ENCODE results near the gene IRF1.

DNA sequence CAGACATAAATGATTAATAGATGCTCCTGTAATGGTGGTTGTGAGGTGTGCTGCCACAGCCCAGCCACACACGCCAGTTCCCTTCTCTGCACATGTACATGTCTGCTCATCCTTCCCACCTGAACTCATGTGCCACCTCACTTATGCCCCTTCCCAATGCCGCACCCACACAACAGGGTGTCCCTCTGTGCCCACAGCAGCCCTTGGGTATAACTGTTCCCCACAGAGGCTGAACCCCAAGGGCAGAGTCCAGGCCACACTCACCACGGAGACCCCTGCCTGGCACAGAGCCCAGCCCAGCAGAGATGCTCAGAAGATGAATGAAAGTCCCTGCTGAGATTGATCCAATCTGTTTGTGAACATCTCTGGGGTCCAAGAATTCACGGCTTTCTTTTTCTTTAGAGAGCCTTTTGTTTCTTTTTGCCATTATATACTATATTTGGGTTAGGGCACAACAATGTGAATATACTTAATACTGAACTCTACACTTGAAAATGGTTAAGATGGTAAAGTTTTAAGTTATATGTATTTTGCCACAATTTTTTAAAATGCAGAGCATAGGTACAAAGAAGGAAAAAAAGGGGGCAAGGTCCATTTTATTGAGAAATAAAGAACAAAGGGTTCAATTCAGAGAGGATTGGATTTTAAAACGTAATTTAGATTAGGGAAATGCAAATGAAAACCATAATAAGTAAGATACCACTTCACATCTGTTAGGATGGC is 29.6 kb downstream of the IRF1 start:
- TF ChIP-seq, protein P1, sequence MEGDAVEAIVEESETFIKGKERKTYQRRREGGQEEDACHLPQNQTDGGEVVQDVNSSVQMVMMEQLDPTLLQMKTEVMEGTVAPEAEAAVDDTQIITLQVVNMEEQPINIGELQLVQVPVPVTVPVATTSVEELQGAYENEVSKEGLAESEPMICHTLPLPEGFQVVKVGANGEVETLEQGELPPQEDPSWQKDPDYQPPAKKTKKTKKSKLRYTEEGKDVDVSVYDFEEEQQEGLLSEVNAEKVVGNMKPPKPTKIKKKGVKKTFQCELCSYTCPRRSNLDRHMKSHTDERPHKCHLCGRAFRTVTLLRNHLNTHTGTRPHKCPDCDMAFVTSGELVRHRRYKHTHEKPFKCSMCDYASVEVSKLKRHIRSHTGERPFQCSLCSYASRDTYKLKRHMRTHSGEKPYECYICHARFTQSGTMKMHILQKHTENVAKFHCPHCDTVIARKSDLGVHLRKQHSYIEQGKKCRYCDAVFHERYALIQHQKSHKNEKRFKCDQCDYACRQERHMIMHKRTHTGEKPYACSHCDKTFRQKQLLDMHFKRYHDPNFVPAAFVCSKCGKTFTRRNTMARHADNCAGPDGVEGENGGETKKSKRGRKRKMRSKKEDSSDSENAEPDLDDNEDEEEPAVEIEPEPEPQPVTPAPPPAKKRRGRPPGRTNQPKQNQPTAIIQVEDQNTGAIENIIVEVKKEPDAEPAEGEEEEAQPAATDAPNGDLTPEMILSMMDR (IDR thresholded peaks at IDR 0.05), result no peak
- no peak for TF ChIP-seq POLR2A (IDR thresholded peaks at IDR 0.05)
